Stimulated activated effector memory CD8-positive, alpha-beta T cell treated with anti-CD3 and anti-CD28 coated beads, Interleukin-12 subunit alpha, Interleukin-12 subunit beta, amount 100 ng/mL, for 72 hours (primary cell): ENCODE data around the gene DGKD.
"Not testable (repeated sequence)": the region's sequence is repeated elsewhere in the genome, so short reads cannot be mapped to it uniquely, and the experiment has no call there.

Experiments used
- ATAC-seq: fragments of 150-1000 bp; cut with Tn5 transposase; 2 replicates; pipeline ENCODE4 v1.10.0; 2021
- DNase-seq, 2 donors: peaks; one replicate each; pipeline ENCODE4 v3.0.0; 2021 to 2022; ENCODE audit warnings: low spot score in 2 of 2
- H3K27ac Mint-ChIP-seq: one replicate; pipeline ENCODE4 v1.8.0; 2022; ENCODE audit warnings: mild to moderate bottlenecking, mixed read lengths
- H3K36me3 Mint-ChIP-seq: one replicate; pipeline ENCODE4 v1.8.0; 2022; ENCODE audit warnings: mild to moderate bottlenecking, mixed read lengths
- H3K4me1 Mint-ChIP-seq: one replicate; pipeline ENCODE4 v1.8.0; 2022; ENCODE audit warnings: mixed read lengths
- H3K4me3 Mint-ChIP-seq: one replicate; pipeline ENCODE4 v1.8.0; 2022; ENCODE audit warnings: mild to moderate bottlenecking, mixed read lengths
- H3K9me3 Mint-ChIP-seq: one replicate; pipeline ENCODE4 v1.8.0; 2022; ENCODE audit warnings: mixed read lengths

The DGKD gene

DNA sequence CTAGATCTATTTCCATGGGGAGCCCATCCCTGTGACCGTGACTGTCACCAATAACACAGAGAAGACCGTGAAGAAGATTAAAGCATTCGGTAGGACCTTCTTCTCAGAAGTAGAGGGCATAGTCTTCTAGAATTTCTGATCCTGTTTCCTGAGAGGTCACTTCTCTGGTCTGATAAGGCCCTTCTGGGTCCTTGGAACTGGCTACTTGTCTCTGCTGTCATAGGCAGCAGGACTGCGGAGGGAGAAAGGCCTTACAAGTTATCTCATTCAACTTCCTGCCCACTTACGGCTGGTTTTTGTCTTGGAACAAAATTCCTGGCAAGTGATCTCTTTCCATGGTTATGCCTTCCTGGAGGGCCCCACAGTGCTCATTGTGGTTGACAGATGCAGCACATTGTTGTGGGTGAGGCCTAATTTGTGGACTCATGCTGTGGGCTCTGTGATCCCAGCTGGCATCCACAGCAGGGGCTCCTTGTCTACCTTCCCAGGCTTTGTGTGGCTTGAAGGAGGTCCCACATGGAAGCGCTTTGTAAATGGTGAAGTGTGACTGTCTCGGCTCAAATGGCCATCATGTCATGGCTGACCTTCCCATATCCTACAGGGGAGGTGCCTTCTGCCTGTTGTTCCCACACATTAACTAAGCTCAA, 24.7 kb upstream of the DGKD start:
- no peak for DNase-seq
- Mint-ChIP-seq H3K36me3 (no peaks in the 10 kb centered on the region), H3K9me3 (peaks cover 3% of the 10 kb centered on the region), H3K4me3 (no peak overlapping the region), H3K4me1 (peaks cover 28% of the 10 kb centered on the region), H3K27ac (peak overlapping the region; percentile 48)
- ATAC-seq = no peak

- peaks cover 3% of the 10 kb centered on the region for H3K9me3 Mint-ChIP-seq
These were observed 22.8 kb upstream of the DGKD start for GRCh38 chr2:233331536-233331935.

GRCh38 chr2:233332125-233332524, 22.2 kb upstream of the DGKD start:
- H3K4me3 Mint-ChIP-seq = peak overlapping the region; percentile 63
- H3K4me1 Mint-ChIP-seq = peaks cover 34% of the 10 kb centered on the region
- no peaks in the 10 kb centered on the region for H3K36me3 Mint-ChIP-seq
- ATAC-seq (no peak), DNase-seq (no peak)
- H3K9me3 Mint-ChIP-seq = peaks cover 3% of the 10 kb centered on the region
- peak overlapping the region; percentile 97 for H3K27ac Mint-ChIP-seq

More at GRCh38 chr2:233331536-233331935, 22.8 kb upstream of the DGKD start:
- no peaks in the 10 kb centered on the region for H3K36me3 Mint-ChIP-seq
- H3K27ac Mint-ChIP-seq = peak overlapping the region; percentile 97
- H3K4me1 Mint-ChIP-seq = peaks cover 34% of the 10 kb centered on the region
- ATAC-seq (peak; percentile 90), DNase-seq (peak; percentile 38 to 77)
- peak overlapping the region; percentile 63 for H3K4me3 Mint-ChIP-seq

GRCh38 chr2:233334915-233335314, 19.4 kb upstream of the DGKD start:
- Mint-ChIP-seq H3K27ac (no peak overlapping the region), H3K36me3 (no peaks in the 10 kb centered on the region), H3K4me3 (no peak overlapping the region), H3K9me3 (peaks cover 3% of the 10 kb centered on the region), H3K4me1 (peaks cover 40% of the 10 kb centered on the region)
- no peak for DNase-seq
- ATAC-seq = no peak

DNA sequence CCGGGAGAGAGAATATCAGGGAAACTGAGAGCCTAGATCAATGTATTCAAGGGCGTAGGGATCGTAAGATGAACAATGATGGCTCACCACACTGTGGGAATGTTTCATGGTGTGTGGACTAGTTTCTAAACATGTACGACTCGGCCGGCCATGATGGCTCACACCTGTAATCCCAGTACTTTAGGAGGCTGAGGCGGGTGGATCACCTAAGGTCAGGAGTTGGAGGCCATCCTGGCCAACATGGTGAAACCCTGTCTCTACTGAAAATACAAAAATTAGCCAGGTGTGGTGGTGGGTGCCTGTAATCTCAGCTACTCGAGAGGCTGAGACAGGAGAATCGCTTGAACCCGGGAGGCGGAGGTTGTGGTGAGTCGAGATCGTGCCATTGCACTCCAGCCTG, 18.2 kb upstream of the DGKD start:
- not testable (repeated sequence) for H3K9me3 Mint-ChIP-seq, H3K27ac Mint-ChIP-seq, H3K36me3 Mint-ChIP-seq, H3K4me3 Mint-ChIP-seq, DNase-seq, ATAC-seq
- H3K4me1 Mint-ChIP-seq = peaks cover 36% of the 10 kb centered on the region

- Mint-ChIP-seq H3K9me3 (no peaks in the 10 kb centered on the region), H3K4me3 (no peak overlapping the region), H3K27ac (no peak overlapping the region), H3K36me3 (no peaks in the 10 kb centered on the region), H3K4me1 (peaks cover 32% of the 10 kb centered on the region)
- ATAC-seq (no peak), DNase-seq (no peak)
These were observed 17.8 kb upstream of the DGKD start for GRCh38 chr2:233336541-233336940.

GRCh38 chr2:233338046-233338445, 16.2 kb upstream of the DGKD start:
- Mint-ChIP-seq H3K9me3 (no peaks in the 10 kb centered on the region), H3K27ac (peak overlapping the region; percentile 69), H3K36me3 (no peaks in the 10 kb centered on the region), H3K4me1 (peaks cover 23% of the 10 kb centered on the region), H3K4me3 (no peak overlapping the region)
- ATAC-seq = no peak
- DNase-seq = no peak

DNA sequence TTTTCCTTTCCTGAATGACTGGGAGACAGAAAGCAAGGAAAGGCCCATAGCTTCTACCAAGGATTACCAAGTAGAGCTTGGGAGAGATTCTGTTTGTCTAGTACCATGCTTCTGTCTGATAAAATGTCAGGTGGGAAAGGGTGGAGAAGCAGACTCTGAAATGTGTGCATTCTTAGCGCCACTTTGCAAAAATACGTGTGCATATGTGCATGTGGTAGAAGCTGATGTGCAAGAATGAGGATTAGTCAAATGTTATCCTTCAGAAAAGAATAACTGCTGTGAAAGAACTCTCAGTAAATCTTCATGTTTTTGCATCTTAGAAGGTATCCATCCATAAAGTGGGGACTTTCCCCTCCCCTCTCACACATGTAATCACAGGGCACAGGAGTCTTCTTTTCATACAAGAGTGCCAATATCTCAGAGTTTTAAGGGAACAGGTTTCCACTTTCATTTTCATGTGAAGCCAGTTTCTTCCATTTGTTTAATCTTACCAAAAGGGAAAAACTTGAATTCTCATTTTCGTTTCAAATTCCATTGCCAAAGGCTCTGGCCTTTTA, 15.4 kb upstream of the DGKD start:
- Mint-ChIP-seq H3K9me3 (no peaks in the 10 kb centered on the region), H3K4me3 (no peak overlapping the region), H3K27ac (no peak overlapping the region), H3K36me3 (no peaks in the 10 kb centered on the region), H3K4me1 (peaks cover 16% of the 10 kb centered on the region)
- ATAC-seq = no peak
- no peak for DNase-seq

DNA sequence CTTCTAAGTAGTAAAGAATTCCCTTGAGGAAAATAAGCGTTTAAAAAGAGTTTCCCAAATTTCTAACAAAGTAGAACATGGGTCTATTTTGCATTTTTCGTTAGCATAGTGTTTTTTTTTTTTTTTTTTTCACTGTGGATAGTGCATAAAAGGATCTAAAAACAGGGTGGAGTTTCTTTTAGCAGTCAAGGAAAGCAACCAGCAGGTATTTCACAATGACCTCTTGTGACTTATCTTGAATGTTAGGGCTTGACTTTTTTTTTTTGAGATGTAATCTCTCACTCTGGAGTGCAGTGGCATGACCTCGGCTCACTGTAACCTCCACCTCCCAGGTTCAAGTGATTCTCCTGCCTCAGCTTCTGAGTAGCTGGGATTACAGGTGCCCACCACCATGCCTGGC, 14.9 kb upstream of the DGKD start:
- Mint-ChIP-seq H3K4me3 (no peak overlapping the region), H3K36me3 (no peaks in the 10 kb centered on the region), H3K27ac (no peak overlapping the region), H3K9me3 (no peaks in the 10 kb centered on the region), H3K4me1 (peaks cover 12% of the 10 kb centered on the region)
- DNase-seq (no peak), ATAC-seq (no peak)

GRCh38 chr2:233341296-233341695, 13.0 kb upstream of the DGKD start:
- Mint-ChIP-seq H3K4me1 (peaks cover 6% of the 10 kb centered on the region), H3K9me3 (no peaks in the 10 kb centered on the region), H3K36me3 (no peaks in the 10 kb centered on the region), H3K27ac (no peak overlapping the region), H3K4me3 (no peak overlapping the region)
- ATAC-seq (no peak), DNase-seq (no peak)

DNA sequence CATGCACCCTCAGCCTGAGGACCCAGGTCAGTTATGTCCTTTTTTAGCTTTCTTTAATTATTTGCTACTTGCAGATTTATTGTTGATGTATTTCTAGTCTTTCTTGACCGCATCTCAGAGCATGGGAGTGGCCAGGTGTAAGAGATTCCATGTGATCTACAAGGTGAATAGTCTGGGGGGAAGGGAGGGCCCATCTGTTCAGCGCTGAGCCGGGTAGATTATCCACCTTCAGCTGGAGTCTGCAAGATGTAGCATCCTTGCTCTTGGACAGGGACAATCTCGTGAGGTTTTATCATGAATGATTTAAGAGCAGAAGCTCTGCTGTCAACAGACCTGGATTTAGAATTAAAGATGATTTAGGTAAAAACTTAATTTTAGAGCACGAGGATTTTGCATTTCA, 12.0 kb upstream of the DGKD start:
- H3K4me3 Mint-ChIP-seq = no peak overlapping the region
- H3K36me3 Mint-ChIP-seq = no peaks in the 10 kb centered on the region
- ATAC-seq = no peak
- H3K27ac Mint-ChIP-seq = no peak overlapping the region
- H3K4me1 Mint-ChIP-seq = peaks cover 6% of the 10 kb centered on the region
- no peak for DNase-seq
- H3K9me3 Mint-ChIP-seq = no peaks in the 10 kb centered on the region

- Mint-ChIP-seq H3K9me3 (no peaks in the 10 kb centered on the region), H3K4me1 (no peaks in the 10 kb centered on the region), H3K4me3 (no peak overlapping the region), H3K27ac (no peak overlapping the region), H3K36me3 (no peaks in the 10 kb centered on the region)
- no peak for DNase-seq
- ATAC-seq = no peak
These were observed 11.1 kb upstream of the DGKD start for GRCh38 chr2:233343171-233343705.

- ATAC-seq = no peak
- H3K27ac Mint-ChIP-seq = no peak overlapping the region
- H3K36me3 Mint-ChIP-seq = no peaks in the 10 kb centered on the region
- H3K9me3 Mint-ChIP-seq = no peaks in the 10 kb centered on the region
- DNase-seq = no peak
- no peak overlapping the region for H3K4me3 Mint-ChIP-seq
- peaks cover 12% of the 10 kb centered on the region for H3K4me1 Mint-ChIP-seq
These were observed 7.9 kb upstream of the DGKD start for GRCh38 chr2:233346376-233346775.

GRCh38 chr2:233346930-233347329, 7.4 kb upstream of the DGKD start:
- no peak overlapping the region for H3K27ac Mint-ChIP-seq
- no peaks in the 10 kb centered on the region for H3K36me3 Mint-ChIP-seq
- no peak overlapping the region for H3K4me3 Mint-ChIP-seq
- peaks cover 15% of the 10 kb centered on the region for H3K4me1 Mint-ChIP-seq
- no peaks in the 10 kb centered on the region for H3K9me3 Mint-ChIP-seq
- DNase-seq (no peak), ATAC-seq (no peak)

DNA sequence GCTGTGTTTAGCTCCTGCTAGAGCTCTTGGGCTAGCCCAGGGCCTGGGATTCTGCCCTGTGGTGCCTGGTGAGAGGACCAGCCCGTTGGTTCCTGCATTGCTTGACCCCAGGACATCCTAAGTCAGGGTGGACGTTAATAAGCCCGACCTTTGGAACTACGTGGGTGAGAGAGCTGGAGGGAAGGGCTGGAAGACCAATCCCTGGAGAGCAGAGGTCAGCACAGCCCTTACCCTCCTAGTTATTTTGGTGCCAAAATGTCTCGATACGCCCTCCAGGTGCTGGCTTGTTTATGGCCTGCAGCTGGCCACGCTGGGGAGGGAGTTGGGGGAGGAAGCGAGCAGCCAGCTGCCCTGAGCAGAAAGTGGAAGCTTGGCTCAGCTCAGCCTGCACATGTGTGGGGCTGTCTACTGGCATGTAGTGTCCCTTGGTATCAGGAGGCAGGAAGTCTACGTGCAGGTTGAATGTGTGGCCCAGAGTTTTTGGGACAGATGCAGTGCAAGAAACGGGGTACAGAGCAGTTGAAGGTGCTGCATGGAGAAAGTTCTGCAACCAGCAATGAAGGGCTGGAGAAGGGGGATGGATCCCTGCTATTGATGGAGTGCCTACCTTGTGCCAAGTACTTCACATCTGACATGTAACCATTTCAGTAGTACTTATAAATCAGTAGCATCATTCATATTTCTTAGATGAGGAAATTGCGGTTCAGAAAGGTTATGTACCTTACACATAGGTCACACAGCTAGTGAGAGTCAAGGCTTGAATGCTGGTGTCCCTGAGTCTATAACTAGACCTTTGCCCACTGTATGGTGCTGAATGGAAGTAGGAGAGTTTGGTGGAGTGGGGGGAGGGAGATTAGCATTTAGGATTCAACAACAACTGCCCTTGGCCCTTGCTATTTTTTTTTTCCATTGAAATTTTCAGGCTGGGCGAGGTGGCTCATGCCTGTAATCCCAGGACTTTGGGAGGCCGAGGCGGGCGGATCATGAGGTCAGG, 5.0 kb upstream of the DGKD start:
- H3K4me3 Mint-ChIP-seq = no peak overlapping the region

More for the DNA sequence above, 5.0 kb upstream of the DGKD start:
- peaks cover 6% of the 10 kb centered on the region for H3K36me3 Mint-ChIP-seq
- no peak for DNase-seq
- no peaks in the 10 kb centered on the region for H3K9me3 Mint-ChIP-seq
- peaks cover 32% of the 10 kb centered on the region for H3K4me1 Mint-ChIP-seq
- H3K27ac Mint-ChIP-seq = no peak overlapping the region
- ATAC-seq = no peak
